SU-DHL-6 (cell line): Measurements from ENCODE around the gene SERAC1.
"Not testable (repeated sequence)": the region's sequence is repeated elsewhere in the genome, so short reads cannot be mapped to it uniquely, and the experiment has no call there.

ENCODE experiments used
- H2AFZ ChIP-seq: fragments of 200-600 bp; sonication (generic); 2 replicates; pipeline ENCODE4 v1.6.1; 2014; ENCODE audit warnings: low read depth, mild to moderate bottlenecking, moderate library complexity, mixed read lengths, antibody characterized with exemption, low read length; ENCODE audit not compliant: severe bottlenecking
- H3F3A ChIP-seq: fragments of 200-600 bp; shearing (Covaris generic); 2 replicates; pipeline ENCODE4 v1.6.0; 2016; ENCODE audit warnings: antibody characterized with exemption, mild to moderate bottlenecking; ENCODE audit not compliant: insufficient read depth
- H3K27ac ChIP-seq: fragments of 200-600 bp; sonication (generic); 2 replicates; pipeline ENCODE4 v1.5.1; 2016; ENCODE audit warnings: low read depth, mild to moderate bottlenecking, low read length, moderate library complexity, mixed read lengths
- H3K27me3 ChIP-seq: fragments of 200-600 bp; sonication (generic), shearing (Covaris generic); 2 replicates; pipeline ENCODE4 v1.6.0; 2014; ENCODE audit warnings: mild to moderate bottlenecking, low read length
- H3K36me3 ChIP-seq: fragments of 200-600 bp; sonication (generic); 2 replicates; pipeline ENCODE4 v1.6.1; 2014; ENCODE audit warnings: mild to moderate bottlenecking, low read length, mixed read lengths
- H3K4me2 ChIP-seq: fragments of 300-600, 200-600 bp; shearing (Covaris generic), sonication (generic); 2 replicates; pipeline ENCODE4 v1.6.0; 2014; ENCODE audit warnings: low read length, low read depth, mild to moderate bottlenecking; ENCODE audit not compliant: poor library complexity, severe bottlenecking
- H3K4me3 ChIP-seq: fragments of 200-600 bp; sonication (generic); 2 replicates; pipeline ENCODE4 v1.5.1; 2014; ENCODE audit warnings: antibody characterized with exemption, low read length, mild to moderate bottlenecking, mixed read lengths; ENCODE audit not compliant: insufficient read depth, poor library complexity, severe bottlenecking
- H3K79me2 ChIP-seq: fragments of 200-600 bp; sonication (generic); 2 replicates; pipeline ENCODE4 v1.6.1; 2014; ENCODE audit warnings: mild to moderate bottlenecking, low read length, moderate library complexity; ENCODE audit not compliant: insufficient read depth
- H3K9ac ChIP-seq: fragments of 200-600 bp; sonication (generic); 2 replicates; pipeline ENCODE4 v1.7.0; 2014; ENCODE audit warnings: mild to moderate bottlenecking, low read length
- H3K9me2 ChIP-seq: fragments of 200-600 bp; sonication (generic); replicated peaks from 2 replicates; pipeline ENCODE4 v1.6.1; 2014; ENCODE audit warnings: low read length; ENCODE audit not compliant: insufficient read depth
- H3K9me3 ChIP-seq: fragments of 200-600 bp; sonication (generic); 2 replicates; pipeline ENCODE4 v1.6.1; 2014; ENCODE audit warnings: low read length, mixed read lengths; ENCODE audit not compliant: insufficient read depth
- H4K20me1 ChIP-seq: fragments of 200-600 bp; sonication (generic); 2 replicates; pipeline ENCODE4 v1.6.1; 2014; ENCODE audit warnings: low read depth, mild to moderate bottlenecking, antibody characterized with exemption, low read length, moderate library complexity, mixed read lengths
- EZH2phosphoT487 ChIP-seq: fragments of 200-600 bp; sonication (generic), shearing (Covaris generic); conservative IDR thresholded peaks from 2 replicates; pipeline ENCODE4 v1.6.1; 2018; ENCODE audit warnings: mild to moderate bottlenecking, antibody characterized with exemption, low read length, moderate library complexity, mixed read lengths
- TF ChIP-seq, protein P1 (sequence below): fragments of 200-600 bp; sonication (generic); IDR thresholded peaks from one replicate; pipeline ENCODE4 v1.5.1; 2017; ENCODE audit warnings: antibody characterized with exemption, mild to moderate bottlenecking, low read length, moderate library complexity; ENCODE audit not compliant: insufficient read depth, poor library complexity, severe bottlenecking

SERAC1 gene

DNA sequence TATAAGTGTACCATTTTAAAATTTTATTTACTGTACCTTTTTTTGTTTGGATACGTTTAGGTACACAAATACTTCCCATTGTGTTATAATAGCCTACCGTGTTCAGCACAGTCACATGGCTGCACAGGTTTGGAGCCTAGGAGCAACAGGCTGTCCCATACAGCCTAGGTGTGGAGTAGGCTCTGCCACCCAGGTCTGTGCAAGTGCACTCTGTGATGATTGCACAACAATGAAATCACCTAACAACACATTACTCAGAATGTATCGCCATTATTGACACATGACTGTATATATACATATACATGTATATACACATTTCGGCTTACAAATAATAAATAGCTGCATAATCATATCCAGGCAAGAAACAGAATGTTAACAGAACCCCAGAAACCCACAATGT, 15.4 kb downstream of the SERAC1 start:
- Histone ChIP-seq H3F3A (no peaks in the 10 kb centered on the region), H3K27ac (no peak overlapping the region), H2AFZ (no peak overlapping the region), H3K4me3 (no peak overlapping the region), H3K79me2 (no peaks in the 10 kb centered on the region), H3K36me3 (no peaks in the 10 kb centered on the region), H3K9me2 (no peaks in the 10 kb centered on the region), H3K27me3 (no peaks in the 10 kb centered on the region), H3K4me2 (no peak overlapping the region), H3K9me3 (no peaks in the 10 kb centered on the region), H4K20me1 (no peaks in the 10 kb centered on the region), H3K9ac (no peak overlapping the region)
- TF ChIP-seq, protein P1, sequence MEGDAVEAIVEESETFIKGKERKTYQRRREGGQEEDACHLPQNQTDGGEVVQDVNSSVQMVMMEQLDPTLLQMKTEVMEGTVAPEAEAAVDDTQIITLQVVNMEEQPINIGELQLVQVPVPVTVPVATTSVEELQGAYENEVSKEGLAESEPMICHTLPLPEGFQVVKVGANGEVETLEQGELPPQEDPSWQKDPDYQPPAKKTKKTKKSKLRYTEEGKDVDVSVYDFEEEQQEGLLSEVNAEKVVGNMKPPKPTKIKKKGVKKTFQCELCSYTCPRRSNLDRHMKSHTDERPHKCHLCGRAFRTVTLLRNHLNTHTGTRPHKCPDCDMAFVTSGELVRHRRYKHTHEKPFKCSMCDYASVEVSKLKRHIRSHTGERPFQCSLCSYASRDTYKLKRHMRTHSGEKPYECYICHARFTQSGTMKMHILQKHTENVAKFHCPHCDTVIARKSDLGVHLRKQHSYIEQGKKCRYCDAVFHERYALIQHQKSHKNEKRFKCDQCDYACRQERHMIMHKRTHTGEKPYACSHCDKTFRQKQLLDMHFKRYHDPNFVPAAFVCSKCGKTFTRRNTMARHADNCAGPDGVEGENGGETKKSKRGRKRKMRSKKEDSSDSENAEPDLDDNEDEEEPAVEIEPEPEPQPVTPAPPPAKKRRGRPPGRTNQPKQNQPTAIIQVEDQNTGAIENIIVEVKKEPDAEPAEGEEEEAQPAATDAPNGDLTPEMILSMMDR = no peak
- TF ChIP-seq EZH2phosphoT487 = no peak

DNA sequence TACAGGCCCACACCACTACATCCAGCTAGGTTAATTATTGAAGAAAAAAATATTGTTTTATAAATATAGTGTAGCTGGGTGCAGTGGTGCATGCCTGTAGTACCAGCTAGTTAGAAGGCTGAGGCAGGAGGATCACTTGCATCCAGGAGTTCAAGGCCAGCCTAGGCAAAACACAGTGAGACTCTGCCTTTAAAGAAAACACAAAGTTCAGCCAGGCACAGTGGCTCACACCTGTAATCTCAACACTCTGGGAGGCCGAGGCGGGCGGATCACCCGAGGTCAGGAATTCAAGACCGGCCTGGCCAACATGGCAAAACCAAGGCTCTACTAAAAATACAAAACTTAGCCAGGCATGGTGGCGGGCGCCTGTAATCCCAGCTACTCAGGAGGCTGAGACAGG, 16.0 kb downstream of the SERAC1 start:
- H3K27me3 ChIP-seq, H3K27ac ChIP-seq, H3K9me3 ChIP-seq, H4K20me1 ChIP-seq, H2AFZ ChIP-seq, H3K79me2 ChIP-seq, H3K36me3 ChIP-seq, H3K4me2 ChIP-seq, H3K9ac ChIP-seq, H3F3A ChIP-seq, H3K9me2 ChIP-seq, H3K4me3 ChIP-seq: not testable (repeated sequence)

DNA sequence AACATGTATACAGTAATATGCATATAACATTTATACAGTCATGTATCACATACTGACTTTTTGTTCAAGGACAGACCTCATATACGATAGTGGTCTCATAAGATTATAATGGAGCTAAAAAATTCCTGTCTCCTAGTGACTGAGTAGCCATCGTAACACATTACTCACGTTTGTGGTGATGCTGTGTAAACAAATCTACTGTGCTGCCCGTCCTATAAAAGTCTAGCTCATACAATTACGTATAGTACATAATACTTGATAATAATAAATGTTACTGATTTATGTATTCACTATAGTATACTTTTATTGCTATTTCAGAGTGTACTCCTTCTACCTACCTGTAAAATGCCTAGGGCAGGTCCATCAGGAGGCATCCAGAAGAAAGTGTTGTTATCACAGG, 17.4 kb downstream of the SERAC1 start:
- no peak overlapping the region for H3K27ac ChIP-seq
- H3K9me3 ChIP-seq = no peaks in the 10 kb centered on the region
- TF ChIP-seq, protein P1 = no peak
- TF ChIP-seq EZH2phosphoT487 = no peak
- no peaks in the 10 kb centered on the region for H4K20me1 ChIP-seq
- no peaks in the 10 kb centered on the region for H3K27me3 ChIP-seq
- H2AFZ ChIP-seq = no peak overlapping the region
- no peaks in the 10 kb centered on the region for H3K36me3 ChIP-seq
- no peak overlapping the region for H3K4me3 ChIP-seq
- H3F3A ChIP-seq = 0 out of 2 replicates have a peak, but pooled peaks cover 3% of the 10 kb centered on the region
- no peaks in the 10 kb centered on the region for H3K79me2 ChIP-seq
- H3K9ac ChIP-seq = no peak overlapping the region
- H3K4me2 ChIP-seq = no peak overlapping the region
- no peaks in the 10 kb centered on the region for H3K9me2 ChIP-seq

DNA sequence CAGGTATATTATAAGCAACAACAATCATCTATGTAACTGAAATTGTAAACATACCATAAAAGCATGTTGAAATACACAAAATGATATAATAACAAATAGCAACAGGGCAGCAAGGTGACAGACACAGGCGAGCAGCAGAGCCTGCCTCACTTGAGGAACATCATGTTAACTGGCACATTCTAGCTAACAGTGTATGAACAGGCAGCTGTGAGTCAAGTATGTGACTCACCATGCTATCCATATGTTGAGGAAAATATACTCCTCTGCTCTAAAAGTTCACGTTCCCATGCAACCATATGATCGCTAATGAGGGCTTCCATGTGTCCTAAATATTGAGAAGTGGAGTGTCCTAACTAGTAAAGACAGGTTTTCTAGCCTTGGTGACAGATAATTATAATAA, 18.4 kb downstream of the SERAC1 start:
- no peaks in the 10 kb centered on the region for H3K9me2 ChIP-seq
- no peak overlapping the region for H3K27ac ChIP-seq
- H3K27me3 ChIP-seq = no peaks in the 10 kb centered on the region
- H3K36me3 ChIP-seq = no peaks in the 10 kb centered on the region
- no peak overlapping the region for H3K4me2 ChIP-seq
- H2AFZ ChIP-seq = no peak overlapping the region
- 0 out of 2 replicates have a peak, but pooled peaks cover 3% of the 10 kb centered on the region for H3F3A ChIP-seq
- TF ChIP-seq EZH2phosphoT487 = no peak
- TF ChIP-seq, protein P1 = no peak
- H4K20me1 ChIP-seq = no peaks in the 10 kb centered on the region
- H3K9ac ChIP-seq = no peak overlapping the region
- no peaks in the 10 kb centered on the region for H3K79me2 ChIP-seq
- H3K9me3 ChIP-seq = no peaks in the 10 kb centered on the region
- no peak overlapping the region for H3K4me3 ChIP-seq
